HG02870 (cell line): Measurements from ENCODE around the gene LRRC4B.

Experiments
- ATAC-seq: cut with Tn5 transposase; IDR thresholded peaks from one replicate; pipeline ENCODE4 v1.9.1; 2021; ENCODE audit warnings: mild to moderate bottlenecking, moderate library complexity; ENCODE audit not compliant: unreplicated experiment

The LRRC4B gene

DNA sequence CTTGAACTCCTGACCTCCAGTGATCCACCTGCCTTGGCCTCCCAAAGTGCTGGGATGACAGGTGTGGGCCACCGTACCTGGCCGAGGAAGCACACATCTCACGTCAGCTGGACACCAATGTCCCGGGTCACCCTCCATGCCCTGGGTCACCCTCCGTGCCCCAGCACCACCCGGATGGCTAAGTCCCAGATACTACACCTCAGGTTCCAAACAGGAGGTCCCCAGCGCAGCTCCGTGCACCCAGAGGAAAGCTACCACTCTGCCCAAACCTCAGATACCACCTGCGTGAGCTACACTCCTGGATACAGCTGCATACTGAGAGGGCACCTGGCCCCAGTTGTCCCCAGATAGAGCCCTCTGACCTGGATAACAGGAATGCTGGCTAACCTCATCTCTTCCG is 14.0 kb downstream of the LRRC4B start:
- ATAC-seq = no peak

GRCh38 chr19:50553134-50553703 is 15.0 kb downstream of the LRRC4B start:
- no peak for ATAC-seq

GRCh38 chr19:50552540-50552939 is 15.7 kb downstream of the LRRC4B start:
- no peak for ATAC-seq

DNA sequence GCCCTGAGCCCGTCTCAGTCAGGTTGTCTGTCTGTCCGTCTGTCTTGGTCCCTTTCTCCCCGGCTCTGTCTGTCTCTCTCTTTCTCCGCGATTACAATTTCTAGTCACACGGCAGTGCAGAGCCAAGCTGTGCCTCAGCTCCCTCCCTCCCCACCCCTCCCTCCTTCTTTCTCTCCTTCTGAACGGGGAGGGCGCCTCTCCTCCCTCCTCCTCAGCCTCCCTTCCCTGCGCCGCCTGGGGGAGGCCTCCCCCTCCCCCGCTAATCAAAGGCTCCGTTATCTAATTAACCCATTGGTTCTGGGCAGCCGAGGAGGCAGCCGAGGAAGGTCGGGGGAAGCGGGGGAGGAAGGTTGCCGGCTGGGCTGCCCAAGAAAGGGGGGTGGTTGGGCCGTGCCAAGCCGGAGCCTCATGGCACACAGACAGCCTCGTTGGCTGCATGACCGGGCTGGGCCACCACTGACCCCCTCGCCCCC is 16.5 kb downstream of the LRRC4B start:
- ATAC-seq = no peak

- no peak for ATAC-seq
These were observed 17.1 kb downstream of the LRRC4B start for GRCh38 chr19:50551034-50551714.

GRCh38 chr19:50550594-50550966 is 17.7 kb downstream of the LRRC4B start:
- ATAC-seq = no peak

DNA sequence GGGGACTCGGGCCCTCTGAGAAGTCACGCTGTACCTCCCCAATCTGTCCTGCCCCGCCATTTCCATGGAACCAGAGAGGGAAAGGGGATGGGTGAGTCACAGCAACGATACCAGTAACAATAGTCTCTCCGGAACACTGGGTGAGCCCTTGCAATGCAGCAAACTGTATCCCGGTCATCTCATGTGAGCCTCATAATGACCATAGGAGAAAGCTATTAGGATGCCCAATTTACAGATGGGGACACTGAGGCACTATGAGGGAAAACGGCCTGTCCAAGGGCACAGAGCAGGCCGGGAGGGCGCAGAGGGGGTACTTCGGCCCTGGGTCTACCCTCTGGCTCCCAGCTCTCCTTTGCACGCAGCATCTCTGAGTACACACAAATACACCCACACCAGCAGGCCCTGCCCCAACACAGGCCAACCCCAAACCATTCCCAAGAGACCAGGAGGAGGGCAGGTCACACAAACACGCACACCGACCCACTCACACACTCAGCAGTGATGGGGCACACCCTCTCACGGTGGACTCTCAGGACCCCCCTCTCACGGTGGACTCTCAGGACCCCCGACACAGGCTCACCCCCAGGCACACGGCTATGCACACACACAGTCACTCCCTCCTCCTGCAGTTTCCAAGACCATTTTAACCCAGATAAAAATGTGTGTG is 18.2 kb downstream of the LRRC4B start:
- no peak for ATAC-seq

GRCh38 chr19:50549059-50549926 is 18.9 kb downstream of the LRRC4B start:
- no peak for ATAC-seq

- ATAC-seq = no peak
These were observed 19.8 kb downstream of the LRRC4B start for GRCh38 chr19:50548191-50549058.

GRCh38 chr19:50547385-50548190 is 20.6 kb downstream of the LRRC4B start:
- no peak for ATAC-seq

DNA sequence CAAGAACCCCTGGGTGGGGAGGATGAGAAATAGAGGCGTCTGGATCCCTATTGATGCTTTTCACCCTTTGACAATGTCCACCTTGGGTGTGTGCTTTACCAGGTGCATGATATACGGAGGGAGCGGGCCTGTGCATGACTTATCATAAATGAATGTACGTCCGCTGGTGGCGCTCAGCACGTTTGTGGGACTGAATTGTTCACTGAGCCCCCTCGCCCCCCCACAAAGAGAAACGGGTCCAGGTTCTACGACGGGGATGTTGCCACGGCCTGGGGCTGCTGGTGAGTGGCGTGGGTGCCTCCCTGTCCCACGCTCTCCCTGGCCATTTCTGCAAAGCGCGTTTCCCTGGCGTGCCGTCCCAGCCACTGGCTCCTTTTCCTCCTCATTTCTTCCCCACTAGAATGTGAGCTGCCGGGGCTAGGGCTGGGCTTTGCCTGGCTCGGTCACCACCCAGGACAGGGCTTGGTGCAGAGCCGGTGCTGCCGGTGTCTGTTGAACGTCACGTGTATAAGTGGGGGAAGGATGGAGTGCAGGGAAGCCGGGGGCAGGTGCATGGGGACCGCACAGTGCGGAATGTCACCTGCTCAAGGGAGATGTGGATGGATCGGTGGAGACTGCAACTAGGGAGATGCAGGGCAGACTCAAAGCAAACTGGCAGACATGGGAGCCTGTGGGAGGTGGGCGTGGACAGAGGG is 21.6 kb downstream of the LRRC4B start:
- no peak for ATAC-seq

GRCh38 chr19:50542943-50543342 is 25.3 kb downstream of the LRRC4B start:
- no peak for ATAC-seq

DNA sequence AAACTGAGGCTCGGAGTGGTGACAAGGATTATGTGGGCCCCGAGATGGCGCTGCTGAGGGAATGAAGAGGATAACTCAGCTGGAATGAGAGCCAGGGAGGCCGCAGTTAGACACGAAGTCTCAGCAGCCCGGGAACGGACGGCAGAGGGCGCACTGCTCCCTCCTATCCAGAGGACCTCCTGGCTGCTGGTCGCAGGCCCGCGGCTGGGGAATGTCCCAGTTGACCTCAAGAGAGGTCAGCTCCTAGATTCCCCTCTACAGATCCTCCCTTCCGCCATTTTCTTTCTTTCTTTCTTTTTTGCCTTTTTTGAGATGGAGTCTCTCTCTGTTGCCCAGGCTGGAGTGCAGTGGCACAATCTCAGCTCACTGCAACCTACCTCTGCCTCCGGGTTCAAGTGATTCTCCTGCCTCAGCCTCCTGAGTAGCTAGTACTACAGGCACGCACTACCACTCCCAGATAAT is 30.4 kb downstream of the LRRC4B start:
- no peak for ATAC-seq

- ATAC-seq = no peak
These were observed 30.9 kb downstream of the LRRC4B start for GRCh38 chr19:50537306-50537685.

DNA sequence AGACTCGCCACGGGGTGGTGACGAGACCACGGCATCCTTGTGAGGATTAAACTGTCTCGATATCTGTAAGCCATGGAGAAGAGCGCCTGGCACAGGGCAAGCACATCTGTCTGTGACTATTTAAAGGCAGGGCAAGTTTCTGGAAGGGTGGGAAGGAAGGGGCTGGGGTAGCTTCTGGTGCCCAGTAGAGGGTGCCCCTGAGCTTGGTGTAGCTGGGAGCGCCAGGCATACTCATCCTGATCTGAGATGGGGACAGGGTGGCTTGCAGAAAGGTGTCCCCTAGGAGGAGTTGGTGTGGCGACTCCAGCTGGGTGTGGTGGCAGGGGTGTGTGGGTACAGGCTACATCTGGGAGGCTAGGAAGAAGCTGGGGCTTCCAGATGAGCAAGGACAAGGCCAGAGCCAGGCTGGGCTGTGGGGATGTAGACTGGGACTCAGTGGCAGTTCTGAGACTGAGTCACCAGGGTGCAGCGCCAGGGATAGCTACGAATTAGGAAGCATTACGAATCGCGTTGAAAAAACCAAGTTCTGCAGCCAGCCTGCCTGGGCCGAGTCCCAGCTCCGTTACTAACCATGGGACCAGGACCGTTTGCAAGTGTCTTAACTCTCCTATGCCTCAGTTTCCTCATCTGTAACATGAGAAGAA is 31.5 kb downstream of the LRRC4B start:
- no peak for ATAC-seq

DNA sequence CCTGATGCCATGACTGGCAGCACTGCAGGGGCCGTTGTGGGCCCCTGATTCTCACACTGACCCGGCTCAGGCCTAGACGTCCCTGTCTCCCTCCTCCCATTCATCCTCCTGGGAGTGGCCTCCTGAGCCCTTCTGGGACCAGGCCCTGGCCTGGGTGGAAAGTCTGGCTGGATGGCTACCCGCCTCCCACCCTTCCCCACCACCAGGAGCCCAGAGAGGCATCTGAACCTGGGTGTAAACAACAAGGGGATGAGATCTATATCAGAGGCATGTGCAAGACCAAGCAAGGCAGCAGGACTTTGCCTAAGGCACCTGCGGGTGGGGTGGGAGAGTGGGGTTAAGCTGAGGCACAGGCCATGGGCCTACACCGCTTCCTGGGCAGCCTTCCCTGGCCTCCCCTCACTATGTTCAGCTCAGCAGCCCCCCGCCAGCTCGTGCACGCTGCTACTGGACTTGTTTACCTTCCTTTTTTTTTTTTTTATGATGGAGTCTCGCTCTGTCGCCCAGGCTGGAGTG is 32.5 kb downstream of the LRRC4B start:
- ATAC-seq = no peak

- ATAC-seq = no peak
These were observed 33.8 kb downstream of the LRRC4B start for GRCh38 chr19:50534478-50534877.

DNA sequence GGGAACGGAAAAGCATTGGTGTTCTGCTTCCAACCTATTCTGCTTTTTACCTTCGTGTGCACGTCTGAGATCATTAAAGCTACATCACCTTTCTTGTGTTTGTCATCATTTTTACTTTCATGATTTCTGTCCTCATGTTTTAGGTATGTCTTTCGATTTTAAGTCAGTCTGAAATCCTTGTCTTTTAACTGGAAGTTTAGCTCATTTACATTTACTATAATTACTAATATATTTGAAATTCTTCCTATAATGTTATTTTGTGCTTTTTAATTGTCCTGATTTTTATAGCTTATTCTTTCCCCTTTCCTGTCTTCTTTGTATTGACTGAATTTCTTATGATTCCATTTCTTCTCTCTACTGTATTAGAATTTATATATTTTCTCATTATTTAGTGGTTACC is 35.3 kb downstream of the LRRC4B start:
- no peak for ATAC-seq
